Measurements from ENCODE around the gene DUS4L.
A peak's percentile ranks its signal among the peaks of the same experiment; 100 is the strongest.
"Not testable (repeated sequence)": the region's sequence is repeated elsewhere in the genome, so short reads cannot be mapped to it uniquely, and the experiment has no call there.

DUS4L gene

GRCh38 chr7:107563775-107564552 lies at the start of gene DUS4L, which contains the start of gene COG5:
DUS4L (plus strand) TSS chr7:107563971; CDS start chr7:107567071, 3,100 bp downstream.
COG5 (minus strand) TSS chr7:107563920; CDS start chr7:107563896, 24 bp downstream.
- H3K9ac ChIP-seq (ENCODE audit: low read length) = peak within 1 kb of the TSS; percentile 94
- peak within 1 kb of the TSS; percentile 85 for H3K4me3 ChIP-seq (ENCODE audit: low read length)
- no peaks in the 10 kb centered on the region for H3K9me3 ChIP-seq (ENCODE audit: control insufficient read depth, low read length)
- peaks cover 13% of the 10 kb centered on the region for H3K4me1 ChIP-seq (ENCODE audit: control insufficient read depth, insufficient read depth, low read length)
- H3K27me3 ChIP-seq (ENCODE audit: control insufficient read depth, insufficient read depth, low read length) = no peaks in the 10 kb centered on the region
- no peaks in the 10 kb centered on the region for H3K36me3 ChIP-seq (ENCODE audit: control insufficient read depth, insufficient read depth, low read length)

- no peak overlapping the region for H3K9ac ChIP-seq (ENCODE audit: low read length)
- H3K36me3 ChIP-seq (ENCODE audit: control insufficient read depth, insufficient read depth, low read length) = no peaks in the 10 kb centered on the region
- no peaks in the 10 kb centered on the region for H3K4me1 ChIP-seq (ENCODE audit: control insufficient read depth, insufficient read depth, low read length)
- no peaks in the 10 kb centered on the region for H3K27me3 ChIP-seq (ENCODE audit: control insufficient read depth, insufficient read depth, low read length)
- no peaks in the 10 kb centered on the region for H3K9me3 ChIP-seq (ENCODE audit: control insufficient read depth, low read length)
- H3K4me3 ChIP-seq (ENCODE audit: low read length) = no peak overlapping the region
Observed at GRCh38 chr7:107526672-107527071, 37.1 kb upstream of the DUS4L start.

- Histone ChIP-seq H3K36me3 (ENCODE audit: control insufficient read depth, insufficient read depth, low read length) (no peaks in the 10 kb centered on the region), H3K4me1 (ENCODE audit: control insufficient read depth, insufficient read depth, low read length) (no peaks in the 10 kb centered on the region), H3K27me3 (ENCODE audit: control insufficient read depth, insufficient read depth, low read length) (no peaks in the 10 kb centered on the region), H3K4me3 (ENCODE audit: low read length) (no peak overlapping the region), H3K9ac (ENCODE audit: low read length) (no peak overlapping the region), H3K9me3 (ENCODE audit: control insufficient read depth, low read length) (no peaks in the 10 kb centered on the region)
Observed at GRCh38 chr7:107527196-107527595, 36.6 kb upstream of the DUS4L start.

GRCh38 chr7:107528461-107528860 lies 35.3 kb upstream of the DUS4L start:
- no peaks in the 10 kb centered on the region for H3K36me3 ChIP-seq (ENCODE audit: control insufficient read depth, insufficient read depth, low read length)
- H3K4me1 ChIP-seq (ENCODE audit: control insufficient read depth, insufficient read depth, low read length) = no peaks in the 10 kb centered on the region
- no peak overlapping the region for H3K4me3 ChIP-seq (ENCODE audit: low read length)
- no peaks in the 10 kb centered on the region for H3K9me3 ChIP-seq (ENCODE audit: control insufficient read depth, low read length)
- H3K9ac ChIP-seq (ENCODE audit: low read length) = no peak overlapping the region
- H3K27me3 ChIP-seq (ENCODE audit: control insufficient read depth, insufficient read depth, low read length) = no peaks in the 10 kb centered on the region

- no peak overlapping the region for H3K4me3 ChIP-seq (ENCODE audit: low read length)
- no peaks in the 10 kb centered on the region for H3K4me1 ChIP-seq (ENCODE audit: control insufficient read depth, insufficient read depth, low read length)
- H3K9me3 ChIP-seq (ENCODE audit: control insufficient read depth, low read length) = no peaks in the 10 kb centered on the region
- no peak overlapping the region for H3K9ac ChIP-seq (ENCODE audit: low read length)
- H3K27me3 ChIP-seq (ENCODE audit: control insufficient read depth, insufficient read depth, low read length) = no peaks in the 10 kb centered on the region
- no peaks in the 10 kb centered on the region for H3K36me3 ChIP-seq (ENCODE audit: control insufficient read depth, insufficient read depth, low read length)
Observed at GRCh38 chr7:107530751-107531150, 33.0 kb upstream of the DUS4L start.

GRCh38 chr7:107534139-107534538 lies 29.6 kb upstream of the DUS4L start:
- Histone ChIP-seq H3K9ac (ENCODE audit: low read length) (no peak overlapping the region), H3K4me3 (ENCODE audit: low read length) (no peak overlapping the region), H3K4me1 (ENCODE audit: control insufficient read depth, insufficient read depth, low read length) (no peaks in the 10 kb centered on the region), H3K36me3 (ENCODE audit: control insufficient read depth, insufficient read depth, low read length) (no peaks in the 10 kb centered on the region), H3K9me3 (ENCODE audit: control insufficient read depth, low read length) (no peaks in the 10 kb centered on the region), H3K27me3 (ENCODE audit: control insufficient read depth, insufficient read depth, low read length) (no peaks in the 10 kb centered on the region)

- H3K4me3 ChIP-seq (ENCODE audit: low read length); H3K36me3 ChIP-seq (ENCODE audit: control insufficient read depth, insufficient read depth, low read length); H3K9me3 ChIP-seq (ENCODE audit: control insufficient read depth, low read length); H3K27me3 ChIP-seq (ENCODE audit: control insufficient read depth, insufficient read depth, low read length); H3K4me1 ChIP-seq (ENCODE audit: control insufficient read depth, insufficient read depth, low read length); H3K9ac ChIP-seq (ENCODE audit: low read length): not testable (repeated sequence)
Observed at GRCh38 chr7:107537228-107537627, 26.5 kb upstream of the DUS4L start.

- H3K36me3 ChIP-seq (ENCODE audit: control insufficient read depth, insufficient read depth, low read length) = no peaks in the 10 kb centered on the region
- no peaks in the 10 kb centered on the region for H3K9me3 ChIP-seq (ENCODE audit: control insufficient read depth, low read length)
- no peaks in the 10 kb centered on the region for H3K27me3 ChIP-seq (ENCODE audit: control insufficient read depth, insufficient read depth, low read length)
- H3K4me1 ChIP-seq (ENCODE audit: control insufficient read depth, insufficient read depth, low read length) = no peaks in the 10 kb centered on the region
- no peak overlapping the region for H3K9ac ChIP-seq (ENCODE audit: low read length)
- H3K4me3 ChIP-seq (ENCODE audit: low read length) = no peak overlapping the region
Observed at GRCh38 chr7:107538001-107538400, 25.8 kb upstream of the DUS4L start.

GRCh38 chr7:107543338-107543993 lies 20.3 kb upstream of the DUS4L start:
- Histone ChIP-seq H3K36me3 (ENCODE audit: control insufficient read depth, insufficient read depth, low read length) (peaks cover 8% of the 10 kb centered on the region), H3K4me3 (ENCODE audit: low read length) (no peak overlapping the region), H3K27me3 (ENCODE audit: control insufficient read depth, insufficient read depth, low read length) (no peaks in the 10 kb centered on the region), H3K9me3 (ENCODE audit: control insufficient read depth, low read length) (no peaks in the 10 kb centered on the region), H3K4me1 (ENCODE audit: control insufficient read depth, insufficient read depth, low read length) (no peaks in the 10 kb centered on the region), H3K9ac (ENCODE audit: low read length) (no peak overlapping the region)

- Histone ChIP-seq H3K4me3 (ENCODE audit: low read length) (no peak overlapping the region), H3K36me3 (ENCODE audit: control insufficient read depth, insufficient read depth, low read length) (peaks cover 8% of the 10 kb centered on the region), H3K4me1 (ENCODE audit: control insufficient read depth, insufficient read depth, low read length) (no peaks in the 10 kb centered on the region), H3K9ac (ENCODE audit: low read length) (no peak overlapping the region), H3K9me3 (ENCODE audit: control insufficient read depth, low read length) (no peaks in the 10 kb centered on the region), H3K27me3 (ENCODE audit: control insufficient read depth, insufficient read depth, low read length) (no peaks in the 10 kb centered on the region)
Observed at GRCh38 chr7:107544848-107545591, 18.8 kb upstream of the DUS4L start.

- no peak overlapping the region for H3K9ac ChIP-seq (ENCODE audit: low read length)
- H3K36me3 ChIP-seq (ENCODE audit: control insufficient read depth, insufficient read depth, low read length) = no peaks in the 10 kb centered on the region
Observed at GRCh38 chr7:107551936-107552335, 11.8 kb upstream of the DUS4L start.

GRCh38 chr7:107555893-107556292 lies 7.9 kb upstream of the DUS4L start:
- Histone ChIP-seq H3K9ac (ENCODE audit: low read length) (no peak overlapping the region), H3K36me3 (ENCODE audit: control insufficient read depth, insufficient read depth, low read length) (no peaks in the 10 kb centered on the region), H3K27me3 (ENCODE audit: control insufficient read depth, insufficient read depth, low read length) (no peaks in the 10 kb centered on the region), H3K9me3 (ENCODE audit: control insufficient read depth, low read length) (no peaks in the 10 kb centered on the region), H3K4me3 (ENCODE audit: low read length) (no peak overlapping the region), H3K4me1 (ENCODE audit: control insufficient read depth, insufficient read depth, low read length) (peaks cover under 1% of the 10 kb centered on the region)

More at GRCh38 chr7:107551936-107552335, 11.8 kb upstream of the DUS4L start:
- no peaks in the 10 kb centered on the region for H3K27me3 ChIP-seq (ENCODE audit: control insufficient read depth, insufficient read depth, low read length)
- H3K4me3 ChIP-seq (ENCODE audit: low read length) = no peak overlapping the region
- H3K9me3 ChIP-seq (ENCODE audit: control insufficient read depth, low read length) = no peaks in the 10 kb centered on the region
- no peaks in the 10 kb centered on the region for H3K4me1 ChIP-seq (ENCODE audit: control insufficient read depth, insufficient read depth, low read length)
